ENCODE measurements around the gene ARHGEF28. TPM values are rescaled to one million over a fixed set of nuclear protein-coding genes. Genes with fewer than 3 reads are reported as not detected.

ARHGEF28 gene
- total RNA-seq, 4 donors from 2014 or later, result 9.8 to 18.7 (median 18.6) TPM

DNA sequence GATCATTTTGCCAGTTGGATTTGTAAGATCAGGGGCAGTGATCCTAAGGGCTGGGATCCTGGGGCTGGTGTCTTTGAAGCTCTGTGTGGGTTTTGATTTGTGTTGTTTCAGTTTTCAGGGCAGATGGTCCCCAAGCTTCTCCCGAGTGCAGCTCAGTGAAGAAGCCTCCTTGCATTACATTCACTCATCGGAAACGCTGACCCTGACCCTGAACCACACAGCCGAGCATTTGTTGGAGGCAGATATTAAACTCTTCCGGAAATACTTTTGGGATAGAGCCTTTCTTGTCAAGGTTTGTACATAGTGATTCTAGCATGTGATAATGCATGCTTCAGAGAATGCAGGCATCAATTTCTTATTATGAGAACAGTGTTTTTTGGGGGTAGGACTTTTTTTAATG lies 150.4 kb downstream of the ARHGEF28 start:
- no peak for DNase-seq
- intact Hi-C loops (cut with DNase I; ENCODE audit: low total_unique reads) (no loop called here), in situ Hi-C loops (cut with MboI; ENCODE audit: low pct_ligation_motif_present in 1 of 4, low pct_unique_long_range_greater_than_20kb in 1 of 4, low sequenced_read_pairs in 3 of 4) (no loop called here)
- H3K9me3 ChIP-seq, result no peaks in the 10 kb centered on the region
- no peak overlapping the region for H3K27ac ChIP-seq
- H3K27me3 ChIP-seq, result no peaks in the 10 kb centered on the region
- TF ChIP-seq POLR2AphosphoS5 (IDR thresholded peaks at IDR 0.05) (no peak), EP300 (IDR thresholded peaks at IDR 0.05; ENCODE audit: low read depth) (no peak), POLR2A (IDR thresholded peaks at IDR 0.05) (no peak)
- TF ChIP-seq, protein P1, sequence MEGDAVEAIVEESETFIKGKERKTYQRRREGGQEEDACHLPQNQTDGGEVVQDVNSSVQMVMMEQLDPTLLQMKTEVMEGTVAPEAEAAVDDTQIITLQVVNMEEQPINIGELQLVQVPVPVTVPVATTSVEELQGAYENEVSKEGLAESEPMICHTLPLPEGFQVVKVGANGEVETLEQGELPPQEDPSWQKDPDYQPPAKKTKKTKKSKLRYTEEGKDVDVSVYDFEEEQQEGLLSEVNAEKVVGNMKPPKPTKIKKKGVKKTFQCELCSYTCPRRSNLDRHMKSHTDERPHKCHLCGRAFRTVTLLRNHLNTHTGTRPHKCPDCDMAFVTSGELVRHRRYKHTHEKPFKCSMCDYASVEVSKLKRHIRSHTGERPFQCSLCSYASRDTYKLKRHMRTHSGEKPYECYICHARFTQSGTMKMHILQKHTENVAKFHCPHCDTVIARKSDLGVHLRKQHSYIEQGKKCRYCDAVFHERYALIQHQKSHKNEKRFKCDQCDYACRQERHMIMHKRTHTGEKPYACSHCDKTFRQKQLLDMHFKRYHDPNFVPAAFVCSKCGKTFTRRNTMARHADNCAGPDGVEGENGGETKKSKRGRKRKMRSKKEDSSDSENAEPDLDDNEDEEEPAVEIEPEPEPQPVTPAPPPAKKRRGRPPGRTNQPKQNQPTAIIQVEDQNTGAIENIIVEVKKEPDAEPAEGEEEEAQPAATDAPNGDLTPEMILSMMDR (IDR thresholded peaks at IDR 0.05), result no peak
- H3K4me1 ChIP-seq, result peaks cover 0 to 7% (median 3%) of the 10 kb centered on the region in 4 donors
- H3K4me3 ChIP-seq, result no peak overlapping the region
- H3K36me3 ChIP-seq, result no peaks in the 10 kb centered on the region
- 75 to 93% methylated on average over 3 to 5 of the region's 5 CpGs for WGBS, 2 donors (ENCODE audit: low coverage in 1 of 2)

DNA sequence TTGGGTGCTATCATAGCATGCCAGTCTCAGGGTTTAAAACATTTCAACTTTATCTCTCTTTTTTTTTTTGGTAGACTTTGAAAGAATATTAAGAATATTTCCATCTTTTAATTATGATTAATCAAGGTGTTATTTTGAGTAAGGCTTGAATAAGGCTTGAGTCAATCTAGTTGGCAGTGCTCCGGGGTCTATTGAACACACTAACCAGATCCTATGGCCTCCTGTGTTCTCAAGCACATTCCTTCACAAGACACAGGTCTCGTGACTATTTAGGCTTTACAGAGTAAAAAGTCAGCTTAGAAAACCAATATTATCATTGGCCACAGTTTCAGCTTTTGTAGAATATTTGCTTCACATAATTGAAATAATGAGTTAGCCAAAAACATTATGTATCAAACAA lies 151.2 kb downstream of the ARHGEF28 start:
- Histone ChIP-seq H3K27ac (no peak overlapping the region), H3K27me3 (no peaks in the 10 kb centered on the region), H3K4me1 (peaks cover 0 to 7% (median 3%) of the 10 kb centered on the region in 4 donors), H3K4me3 (no peak overlapping the region), H3K36me3 (no peaks in the 10 kb centered on the region), H3K9me3 (no peaks in the 10 kb centered on the region)
- DNase-seq, result no peak
- 86 to 100% methylated on average over 2 of the region's 2 CpGs for WGBS, 2 donors (ENCODE audit: low coverage in 1 of 2)
- in situ Hi-C loops (cut with MboI; ENCODE audit: low pct_ligation_motif_present in 1 of 4, low pct_unique_long_range_greater_than_20kb in 1 of 4, low sequenced_read_pairs in 3 of 4), result no loop called here
- intact Hi-C loops (cut with DNase I; ENCODE audit: low total_unique reads), result no loop called here
- TF ChIP-seq, protein P1 (IDR thresholded peaks at IDR 0.05), result no peak
- TF ChIP-seq POLR2A (IDR thresholded peaks at IDR 0.05), result no peak
- TF ChIP-seq POLR2AphosphoS5 (IDR thresholded peaks at IDR 0.05), result no peak
- no peak for TF ChIP-seq EP300 (IDR thresholded peaks at IDR 0.05; ENCODE audit: low read depth)

DNA sequence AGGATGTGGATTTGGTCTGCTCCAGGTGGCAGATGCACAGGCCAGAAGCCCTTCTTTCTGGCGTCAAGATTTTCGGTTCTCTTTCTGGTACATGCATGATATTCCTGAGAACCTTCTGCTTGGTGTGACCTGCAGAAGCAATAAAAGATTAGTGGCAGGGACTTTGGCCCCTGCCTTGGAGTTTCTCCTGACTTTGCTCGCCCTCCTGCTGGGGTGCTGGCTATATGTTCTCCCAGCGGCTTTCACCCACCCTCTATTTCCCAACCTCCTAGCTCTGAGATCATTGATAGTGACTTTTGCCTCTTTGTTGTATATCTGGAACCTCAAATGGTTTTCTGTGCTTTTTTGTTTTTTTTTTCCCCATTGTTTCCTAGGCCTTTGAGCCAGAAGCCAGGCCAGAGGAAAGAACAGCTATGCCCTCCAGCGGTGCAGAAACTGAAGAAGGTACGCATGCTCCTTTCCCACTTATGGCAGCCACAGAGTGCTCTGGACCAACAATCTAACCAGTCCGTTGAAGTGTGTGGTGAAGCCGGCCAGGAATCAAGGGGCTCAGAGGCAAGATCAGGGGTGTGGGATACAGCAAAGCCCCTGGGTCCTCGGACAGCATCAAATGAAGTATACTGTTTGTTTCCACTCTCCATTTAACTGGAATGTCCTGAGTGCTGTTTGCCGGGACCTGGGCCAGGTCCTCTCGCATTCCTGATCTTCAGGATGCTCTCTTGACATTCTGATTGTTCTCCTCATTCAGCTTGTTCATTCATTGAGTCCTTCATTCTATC lies 154.5 kb downstream of the ARHGEF28 start:
- intact Hi-C loops (cut with DNase I; ENCODE audit: low total_unique reads), result no loop called here
- Histone ChIP-seq H3K36me3 (no peaks in the 10 kb centered on the region), H3K27ac (no peak overlapping the region), H3K9me3 (no peaks in the 10 kb centered on the region), H3K4me3 (no peak overlapping the region), H3K27me3 (no peaks in the 10 kb centered on the region), H3K4me1 (peaks cover 0 to 7% (median 3%) of the 10 kb centered on the region in 4 donors)
- TF ChIP-seq, protein P1 (IDR thresholded peaks at IDR 0.05), result no peak
- no peak for TF ChIP-seq EP300 (IDR thresholded peaks at IDR 0.05; ENCODE audit: low read depth)
- no peak for TF ChIP-seq POLR2A (IDR thresholded peaks at IDR 0.05)
- TF ChIP-seq POLR2AphosphoS5 (IDR thresholded peaks at IDR 0.05), result no peak
- peak; percentile 21 for DNase-seq
- in situ Hi-C loops (cut with MboI; ENCODE audit: low pct_ligation_motif_present in 1 of 4, low pct_unique_long_range_greater_than_20kb in 1 of 4, low sequenced_read_pairs in 3 of 4), result no loop called here
- WGBS, 2 donors (ENCODE audit: low coverage in 1 of 2), result 81 to 85% methylated on average over 6 to 11 of the region's 11 CpGs

DNA sequence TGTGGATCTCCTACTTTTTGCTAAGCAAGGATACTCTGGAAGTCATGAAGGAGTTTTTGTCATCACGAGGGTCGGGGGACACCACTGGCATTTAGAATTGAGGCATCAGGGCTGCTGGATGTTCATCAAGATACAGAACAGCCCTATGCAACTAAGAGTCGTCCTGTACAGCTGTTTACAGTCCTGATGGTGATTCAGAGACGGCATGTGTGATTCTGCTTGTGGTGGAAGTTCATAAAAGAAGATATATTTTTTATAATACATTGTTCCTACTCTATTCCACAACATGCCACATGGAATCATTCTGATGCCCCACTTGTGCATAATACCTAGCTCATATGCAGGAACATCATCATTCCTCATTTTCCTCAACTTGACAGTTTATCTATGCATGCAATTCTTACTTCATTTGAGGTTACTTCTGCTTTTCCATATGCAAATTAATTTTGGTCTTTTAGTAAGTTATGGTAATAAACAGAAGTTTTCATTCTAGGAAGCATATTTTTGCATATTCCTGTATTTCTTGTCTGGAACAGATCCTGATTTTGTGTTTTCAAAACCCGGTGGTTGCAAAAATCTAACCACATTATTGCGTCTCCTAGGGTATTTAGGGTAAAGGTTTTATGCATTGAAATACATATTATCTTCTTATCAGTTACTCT lies 155.2 kb downstream of the ARHGEF28 start:
- Histone ChIP-seq H3K27me3 (no peaks in the 10 kb centered on the region), H3K9me3 (no peaks in the 10 kb centered on the region), H3K4me3 (no peak overlapping the region), H3K36me3 (no peaks in the 10 kb centered on the region), H3K4me1 (peaks cover 0 to 7% (median 3%) of the 10 kb centered on the region in 4 donors), H3K27ac (no peak overlapping the region)
- in situ Hi-C loops (cut with MboI; ENCODE audit: low pct_ligation_motif_present in 1 of 4, low pct_unique_long_range_greater_than_20kb in 1 of 4, low sequenced_read_pairs in 3 of 4), result no loop called here
- 86 to 88% methylated on average over 4 to 6 of the region's 6 CpGs for WGBS, 2 donors (ENCODE audit: low coverage in 1 of 2)
- intact Hi-C loops (cut with DNase I; ENCODE audit: low total_unique reads), result no loop called here
- no peak for TF ChIP-seq POLR2AphosphoS5 (IDR thresholded peaks at IDR 0.05)
- TF ChIP-seq POLR2A (IDR thresholded peaks at IDR 0.05), result no peak
- TF ChIP-seq EP300 (IDR thresholded peaks at IDR 0.05; ENCODE audit: low read depth), result no peak
- TF ChIP-seq, protein P1 (IDR thresholded peaks at IDR 0.05), result no peak
- DNase-seq, result no peak
